T47D (cell line): Measurements from ENCODE around the gene RNASEH2C.
"Not testable (repeated sequence)": the region's sequence is repeated elsewhere in the genome, so short reads cannot be mapped to it uniquely, and the experiment has no call there.

Experiments
- DNase-seq, 2 experiments: peaks; one replicate each; pipeline versions ENCODE4 v3.0.0 to v3.0.0-alpha.2; 2011 to 2012; ENCODE audit warnings: low read depth in 1 of 2, low spot score in 1 of 2
- JUND ChIP-seq: IDR thresholded peaks from 2 replicates; pipeline ENCODE4 v1.6.1; 2012; ENCODE audit warnings: low read depth
- in situ Hi-C: cut with HindIII; loops from 2 replicates; pipeline ENCODE4 v1.10.0; 2016; ENCODE audit warnings: low sequenced_read_pairs, low pct_unique_long_range_greater_than_20kb

The RNASEH2C gene

GRCh38 chr11:65713212-65713969 is 7.2 kb downstream of the RNASEH2C start:
- no peak for TF ChIP-seq JUND
- in situ Hi-C loops: no loop called here
- no peak for DNase-seq

- no peak for TF ChIP-seq JUND
- DNase-seq: no peak
- in situ Hi-C loops: no loop called here
These were observed 7.9 kb downstream of the RNASEH2C start for GRCh38 chr11:65712633-65713076.

DNA sequence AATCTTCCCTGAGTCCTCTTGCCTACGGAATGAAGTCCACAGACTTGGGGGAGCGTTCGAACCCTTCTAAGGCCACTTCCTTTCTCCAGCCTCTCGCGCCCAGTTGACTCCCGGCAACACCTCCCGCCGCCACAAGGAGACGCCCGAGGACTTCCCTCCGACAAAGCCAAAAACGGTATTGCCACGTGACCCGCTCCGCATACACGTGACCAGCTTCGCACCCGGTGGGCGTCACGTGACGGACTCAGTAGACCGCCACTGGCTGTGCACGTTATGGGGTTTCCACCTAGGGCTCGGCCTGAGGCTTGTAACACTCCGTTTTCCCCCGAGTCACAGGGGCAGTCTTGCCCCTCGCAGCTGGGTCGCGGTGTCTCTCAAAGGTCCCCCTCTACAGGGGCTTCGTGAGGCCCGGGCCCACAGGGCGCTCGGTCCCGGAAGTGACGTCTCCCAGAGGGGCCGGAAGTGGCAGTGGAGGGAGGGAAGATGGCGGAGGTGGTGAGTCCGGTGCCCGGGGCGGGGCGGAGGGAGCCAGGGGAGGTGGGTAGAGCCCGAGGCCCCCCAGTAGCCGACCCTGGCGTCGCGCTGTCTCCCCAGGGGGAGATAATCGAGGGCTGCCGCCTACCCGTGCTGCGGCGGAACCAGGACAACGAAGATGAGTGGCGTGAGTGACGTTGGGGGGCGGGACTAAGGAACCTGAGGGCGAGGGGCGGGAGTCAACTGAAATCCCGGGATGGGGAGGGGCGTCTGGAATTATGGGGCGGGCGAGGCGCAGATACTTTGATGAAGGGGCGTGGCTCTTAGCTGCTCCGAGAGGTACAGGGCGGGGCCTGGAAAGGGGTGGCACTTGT is 8.6 kb downstream of the RNASEH2C start, which contains the start of gene KAT5:
Gene KAT5, plus strand, starts transcription at position 468 of the 848 bp plus-strand sequence. Its CDS starts 16 bp downstream, at position 484.
- TF ChIP-seq JUND: no peak
- in situ Hi-C loops: no loop called here

DNA sequence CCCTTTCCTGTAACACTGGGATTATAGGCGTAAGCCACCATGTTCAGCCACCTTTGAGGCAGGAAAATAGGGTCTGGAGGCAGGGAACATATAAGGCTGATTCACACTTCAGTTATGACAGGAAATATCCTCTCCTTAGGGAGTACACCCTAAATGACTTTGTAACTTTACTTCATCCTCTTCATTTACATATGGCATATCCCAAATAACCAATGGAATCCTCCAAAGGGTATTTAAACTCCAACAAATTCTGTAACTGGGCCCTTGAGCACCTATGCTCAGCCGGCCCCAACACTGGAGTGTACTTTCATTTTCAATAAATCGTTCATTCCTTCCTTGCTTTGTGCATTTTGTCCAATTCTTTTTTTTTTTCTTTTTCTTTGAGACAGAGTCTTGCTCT is 10.2 kb downstream of the RNASEH2C start:
- in situ Hi-C loops: no loop called here
- DNase-seq: no peak
- TF ChIP-seq JUND: no peak

More for the DNA sequence above, 8.6 kb downstream of the RNASEH2C start, which contains the start of gene KAT5:
- DNase-seq: peak; percentile 95 to 100

- no peak for TF ChIP-seq JUND
- DNase-seq: no peak
- in situ Hi-C loops: no loop called here
These were observed 10.9 kb downstream of the RNASEH2C start for GRCh38 chr11:65709661-65710060.

- no peak for DNase-seq
- in situ Hi-C loops: no loop called here
- no peak for TF ChIP-seq JUND
These were observed 12.1 kb downstream of the RNASEH2C start for GRCh38 chr11:65708451-65708850.

- in situ Hi-C loops: not testable (repeated sequence)
These were observed 13.6 kb downstream of the RNASEH2C start for GRCh38 chr11:65707002-65707401.

DNA sequence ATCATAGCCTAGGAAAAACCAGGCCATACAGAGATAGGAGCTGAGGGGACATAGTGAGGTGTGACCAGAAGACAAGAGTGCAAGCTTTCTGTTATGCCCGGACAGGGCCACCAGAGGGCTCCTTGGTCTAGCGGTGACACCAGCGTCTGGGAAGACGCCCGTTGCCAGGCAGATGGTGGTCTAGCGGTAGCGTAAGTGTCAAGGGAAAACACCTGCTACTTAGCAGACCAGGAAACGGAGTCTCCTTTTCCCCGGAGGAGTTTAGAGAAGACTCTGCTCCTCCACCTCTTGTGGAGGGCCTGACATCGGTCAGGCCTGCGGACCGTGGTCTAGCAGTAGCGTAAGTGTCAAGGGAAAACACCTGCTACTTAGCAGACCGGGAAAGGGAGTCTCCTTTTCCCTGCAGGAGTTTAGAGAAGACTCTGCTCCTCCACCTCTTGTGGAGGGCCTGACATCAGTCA is 14.3 kb downstream of the RNASEH2C start:
- in situ Hi-C loops: not testable (repeated sequence)
- DNase-seq: peak in 1 of 2 experiments; percentile 58

More at GRCh38 chr11:65707002-65707401, 13.6 kb downstream of the RNASEH2C start:
- DNase-seq: not testable (repeated sequence)

- no peak for TF ChIP-seq JUND
- no peak for DNase-seq
- in situ Hi-C loops: no loop called here
These were observed 16.8 kb downstream of the RNASEH2C start for GRCh38 chr11:65703846-65704245.

DNA sequence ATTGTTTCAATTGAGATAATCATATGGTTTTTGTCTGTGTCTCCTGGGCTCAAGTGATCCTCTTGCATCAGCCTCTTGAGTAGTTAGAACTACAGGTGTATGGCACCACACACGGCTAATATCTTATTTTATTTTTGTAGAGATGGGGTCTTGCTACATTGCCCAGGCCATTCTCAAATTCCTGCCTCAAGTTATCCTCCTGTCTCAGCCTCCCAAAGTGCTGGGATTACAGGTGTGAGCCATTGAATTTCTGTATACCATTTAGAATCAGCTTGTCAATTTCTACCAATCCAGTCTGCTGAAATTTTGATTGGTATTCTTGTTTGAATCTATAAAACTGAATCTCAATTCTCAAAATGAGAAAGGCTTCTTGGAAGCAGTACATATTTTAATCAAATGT is 18.9 kb downstream of the RNASEH2C start:
- no peak for DNase-seq
- in situ Hi-C loops: no loop called here
- TF ChIP-seq JUND: no peak

DNA sequence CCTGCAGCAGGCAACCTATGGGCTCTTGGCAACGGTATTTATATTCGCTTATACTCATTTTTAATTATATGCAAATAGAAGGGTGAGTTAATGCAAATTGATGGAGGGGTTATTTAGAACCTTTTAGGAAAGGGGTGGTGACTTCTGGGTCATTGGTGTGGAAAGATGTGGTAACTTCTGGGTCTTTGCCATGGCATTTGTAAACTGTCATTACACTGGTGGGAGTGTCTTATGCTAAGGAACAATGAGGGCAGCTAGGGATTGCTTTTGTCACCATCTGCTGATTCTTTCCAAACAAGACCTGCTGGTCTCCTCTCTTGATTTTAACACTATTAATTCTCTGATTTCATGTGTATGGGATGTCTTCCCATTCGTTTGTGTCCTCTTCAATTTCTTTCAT is 20.2 kb downstream of the RNASEH2C start:
- DNase-seq: no peak
- TF ChIP-seq JUND: no peak
- in situ Hi-C loops: no loop called here

GRCh38 chr11:65699306-65699705 is 21.3 kb downstream of the RNASEH2C start:
- no peak for DNase-seq
- TF ChIP-seq JUND: no peak
- in situ Hi-C loops: no loop called here

- in situ Hi-C loops: no loop called here
- no peak for TF ChIP-seq JUND
- no peak for DNase-seq
These were observed 22.4 kb downstream of the RNASEH2C start for GRCh38 chr11:65698205-65698604.
